ELF-1 (cell line): Measurements from ENCODE around the gene HTR3B.
A peak's percentile ranks its signal among the peaks of the same experiment; 100 is the strongest.
"Not testable (repeated sequence)": the region's sequence is repeated elsewhere in the genome, so short reads cannot be mapped to it uniquely, and the experiment has no call there.

Source experiments
- DNase-seq: peaks from one replicate; pipeline ENCODE4 v3.0.0-alpha.2; 2016; ENCODE audit warnings: low read depth, low spot score

Gene HTR3B, protein sequence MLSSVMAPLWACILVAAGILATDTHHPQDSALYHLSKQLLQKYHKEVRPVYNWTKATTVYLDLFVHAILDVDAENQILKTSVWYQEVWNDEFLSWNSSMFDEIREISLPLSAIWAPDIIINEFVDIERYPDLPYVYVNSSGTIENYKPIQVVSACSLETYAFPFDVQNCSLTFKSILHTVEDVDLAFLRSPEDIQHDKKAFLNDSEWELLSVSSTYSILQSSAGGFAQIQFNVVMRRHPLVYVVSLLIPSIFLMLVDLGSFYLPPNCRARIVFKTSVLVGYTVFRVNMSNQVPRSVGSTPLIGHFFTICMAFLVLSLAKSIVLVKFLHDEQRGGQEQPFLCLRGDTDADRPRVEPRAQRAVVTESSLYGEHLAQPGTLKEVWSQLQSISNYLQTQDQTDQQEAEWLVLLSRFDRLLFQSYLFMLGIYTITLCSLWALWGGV

DNA sequence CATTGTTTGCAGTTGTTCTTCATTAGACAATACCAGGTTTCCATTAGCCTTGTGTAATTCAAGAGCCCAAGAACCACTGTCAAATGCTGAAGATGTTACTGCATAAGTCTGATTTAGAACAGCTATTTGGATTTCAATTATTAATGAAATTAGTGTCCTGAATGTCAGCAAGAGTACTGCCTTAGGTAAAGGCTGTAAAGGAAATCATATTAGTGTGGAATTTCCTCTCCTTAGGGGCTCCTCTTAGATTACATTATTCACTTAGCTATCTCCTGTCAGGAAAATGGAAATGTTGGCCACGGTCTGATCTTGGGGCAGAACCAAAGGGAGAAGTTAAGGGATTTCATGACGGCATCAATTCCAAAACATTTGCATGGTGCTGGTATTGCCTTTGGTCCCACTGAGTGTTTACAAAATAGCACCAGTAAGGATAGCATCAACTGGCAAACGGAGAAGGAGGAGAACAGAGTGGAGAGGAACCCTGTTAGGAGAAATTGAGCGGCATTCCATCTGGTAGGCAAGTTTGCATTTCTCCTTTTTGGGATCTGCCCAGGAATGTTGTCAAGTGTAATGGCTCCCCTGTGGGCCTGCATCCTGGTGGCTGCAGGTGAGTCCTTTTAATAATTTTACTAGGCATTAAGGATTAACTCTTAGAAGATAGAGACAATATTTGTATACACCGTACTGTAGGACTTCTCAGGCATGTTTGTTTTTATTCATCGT lies at the start of gene HTR3B:
Gene HTR3B, plus strand, starts transcription at position 418 of the 723 bp plus-strand sequence. Its CDS starts 138 bp downstream, at position 556.
- DNase-seq = peak; percentile 27

DNA sequence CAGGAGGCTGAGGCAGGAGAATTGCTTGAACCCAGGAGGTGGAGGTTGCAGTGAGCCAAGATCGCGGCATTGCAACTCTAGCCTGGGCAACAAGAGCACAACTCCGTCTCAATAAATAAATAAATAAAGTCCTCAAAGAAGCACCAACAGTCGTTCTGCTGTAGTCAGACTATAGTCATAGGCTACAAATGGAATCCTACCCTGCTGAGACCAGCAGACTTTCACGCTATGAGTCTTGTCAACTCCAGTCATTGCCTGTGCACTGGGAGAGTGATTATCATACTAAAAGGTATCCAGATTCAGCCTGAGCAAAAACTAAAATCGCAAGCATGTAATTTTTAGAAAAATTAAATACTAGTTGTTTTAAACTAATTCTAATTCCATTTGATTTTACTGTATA lies 48.8 kb upstream of the HTR3B start:
- DNase-seq = no peak

DNA sequence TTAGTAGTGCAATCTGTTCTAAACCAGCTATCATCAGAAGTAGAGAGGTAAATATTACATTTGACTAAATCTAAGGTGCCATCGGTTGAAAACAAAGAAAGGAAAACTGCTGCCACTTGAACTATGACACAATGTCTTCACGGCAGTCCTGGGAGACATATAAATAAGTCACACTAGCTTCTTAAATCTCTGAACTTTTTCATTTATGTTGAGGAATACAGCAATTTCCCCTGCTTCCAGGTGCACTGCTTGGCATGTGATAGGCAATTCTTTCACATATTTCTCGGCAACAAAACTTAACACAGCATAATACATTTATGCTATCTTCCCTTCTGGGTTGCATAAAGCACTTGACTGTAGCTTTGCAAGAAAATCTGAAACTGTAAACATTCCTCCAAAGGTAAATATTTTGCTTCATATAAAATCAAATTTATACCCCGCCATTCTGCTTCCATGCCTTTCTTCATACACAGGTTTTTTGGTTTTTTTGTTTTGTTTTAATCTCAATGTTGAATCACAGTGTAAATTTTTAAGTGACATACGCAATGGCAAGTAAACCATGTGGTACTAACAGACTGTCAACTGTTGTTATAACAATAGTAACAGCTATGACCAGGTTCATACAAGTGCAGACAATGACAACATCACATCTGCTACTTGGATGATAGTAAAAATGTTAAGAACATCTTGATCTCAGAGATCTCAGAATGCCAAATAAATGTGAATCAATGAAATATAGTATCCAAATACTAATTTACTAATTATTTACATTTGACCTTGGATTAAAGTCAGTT lies 47.4 kb upstream of the HTR3B start:
- DNase-seq = no peak

DNA sequence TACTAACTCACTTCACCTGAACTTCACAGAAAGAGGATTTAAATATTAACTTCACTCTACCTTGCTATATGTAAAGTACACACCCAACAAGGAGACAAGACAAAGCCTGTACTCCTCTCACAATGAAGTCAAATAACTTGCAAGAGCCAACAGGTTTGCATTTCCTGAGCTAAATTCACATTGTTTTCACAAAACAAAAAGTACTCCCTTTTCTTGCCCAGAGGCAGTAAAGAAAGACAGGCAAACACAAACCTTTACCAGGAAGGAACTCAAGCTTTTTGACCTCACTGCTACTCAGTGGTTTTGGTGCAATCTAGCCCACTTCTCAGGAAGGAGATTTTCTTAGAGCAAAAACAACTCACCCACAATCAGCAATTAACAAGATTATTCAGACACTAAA lies 44.9 kb upstream of the HTR3B start:
- peak; percentile 68 for DNase-seq

DNA sequence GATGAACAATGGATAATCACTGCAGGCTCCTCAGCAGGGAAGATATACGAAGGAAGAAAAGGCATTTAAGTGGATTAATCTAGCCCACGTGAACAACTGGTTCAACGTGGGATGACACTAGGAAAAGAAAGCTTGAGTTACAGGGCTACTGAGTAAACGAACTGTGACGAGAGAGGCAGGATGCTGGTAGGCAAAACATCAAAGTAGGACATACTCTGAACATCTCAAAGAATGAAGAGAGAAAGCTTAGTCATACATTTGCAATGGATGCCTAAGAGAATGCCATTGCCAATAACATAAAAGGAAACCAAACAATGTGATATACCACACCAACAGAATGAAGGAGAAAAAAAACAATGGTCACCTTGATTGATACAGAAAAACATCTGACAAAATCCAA lies 42.2 kb upstream of the HTR3B start:
- DNase-seq = no peak

DNA sequence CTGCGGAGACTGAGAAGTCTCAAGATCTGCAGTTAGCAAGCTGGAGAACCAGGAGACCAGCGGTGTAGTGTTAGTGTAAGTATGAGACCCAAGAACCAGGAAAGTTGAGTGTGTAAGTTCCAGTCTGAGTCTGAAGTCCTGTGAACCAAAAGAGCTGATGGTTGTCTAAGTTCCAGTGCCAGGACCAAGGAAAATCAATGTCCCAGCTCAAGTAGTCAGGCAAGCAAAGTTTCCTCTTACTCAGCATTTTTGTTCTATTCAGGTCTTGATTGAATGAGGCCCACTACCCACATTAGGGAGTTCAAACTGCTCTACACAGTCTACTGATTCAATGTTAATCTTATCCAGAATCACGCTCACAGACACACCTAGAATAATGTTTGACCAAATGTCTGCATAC lies 40.2 kb upstream of the HTR3B start:
- no peak for DNase-seq

DNA sequence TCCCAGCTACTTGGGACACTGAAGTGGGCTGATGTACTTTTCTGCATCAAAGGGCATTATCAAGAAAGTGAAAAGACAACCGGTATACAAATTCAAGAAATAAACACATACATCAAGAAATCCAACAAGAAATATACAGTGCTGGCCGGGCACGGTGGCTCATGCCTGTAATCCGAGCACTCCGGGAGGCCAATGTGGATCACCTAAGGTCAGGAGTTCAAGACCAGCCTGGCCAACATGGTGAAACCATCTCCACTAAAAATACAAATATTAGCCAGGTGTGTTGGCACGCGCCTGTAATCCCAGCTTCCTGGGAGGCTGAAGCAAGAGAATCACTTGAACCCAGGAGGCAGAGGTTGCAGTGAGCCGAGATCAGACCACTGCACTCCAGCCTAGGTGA lies 38.7 kb upstream of the HTR3B start:
- no peak for DNase-seq

DNA sequence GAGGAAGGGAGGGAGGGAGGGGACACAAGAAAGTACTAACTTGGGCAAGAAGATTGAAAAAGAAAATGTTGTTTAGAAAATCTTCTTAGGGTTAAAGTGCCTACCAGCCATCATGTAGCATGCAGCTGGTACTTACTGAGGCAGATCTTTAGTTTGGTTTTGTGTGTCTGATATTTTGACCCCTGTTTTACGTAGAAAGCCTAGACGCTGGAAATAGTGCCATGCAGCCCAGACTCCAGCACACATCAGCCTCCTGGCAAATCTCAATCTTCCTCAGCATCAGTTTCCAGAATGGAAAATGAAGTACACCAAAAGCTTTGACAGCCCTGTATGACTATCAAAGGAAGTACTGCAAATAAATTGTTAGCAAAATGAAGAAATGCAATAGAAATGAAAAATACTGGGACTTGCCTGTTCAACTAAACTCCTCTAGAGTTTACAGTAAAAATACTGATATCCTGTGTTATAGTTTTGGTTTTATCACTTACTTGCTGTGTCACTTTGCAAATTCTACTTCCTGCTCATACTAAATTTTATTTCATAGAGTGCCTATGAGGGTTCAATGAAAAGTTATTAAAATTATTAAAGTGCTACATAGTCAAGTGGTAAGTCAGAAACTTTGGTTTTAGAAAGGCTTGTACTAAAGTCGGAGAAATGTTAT lies 36.6 kb upstream of the HTR3B start:
- DNase-seq = no peak

DNA sequence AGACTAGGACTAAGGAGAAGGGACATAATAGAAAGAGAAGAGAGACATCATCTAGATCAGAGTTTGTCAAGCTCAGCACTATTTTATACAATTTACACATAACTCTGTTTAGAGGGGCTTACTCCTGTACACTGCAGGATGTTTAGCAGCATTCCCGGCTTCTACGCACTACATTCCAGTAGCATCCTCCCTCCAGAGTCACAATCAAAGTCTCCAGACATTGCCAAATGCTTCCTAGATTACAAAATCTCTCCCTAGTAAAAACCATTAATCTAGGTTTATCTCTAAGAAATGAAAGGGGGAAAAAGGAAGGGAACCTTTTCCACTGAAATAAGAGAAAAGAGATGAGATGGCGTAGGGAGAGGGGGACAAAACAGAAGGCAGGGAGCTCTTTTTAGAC lies 33.3 kb upstream of the HTR3B start:
- DNase-seq = no peak

DNA sequence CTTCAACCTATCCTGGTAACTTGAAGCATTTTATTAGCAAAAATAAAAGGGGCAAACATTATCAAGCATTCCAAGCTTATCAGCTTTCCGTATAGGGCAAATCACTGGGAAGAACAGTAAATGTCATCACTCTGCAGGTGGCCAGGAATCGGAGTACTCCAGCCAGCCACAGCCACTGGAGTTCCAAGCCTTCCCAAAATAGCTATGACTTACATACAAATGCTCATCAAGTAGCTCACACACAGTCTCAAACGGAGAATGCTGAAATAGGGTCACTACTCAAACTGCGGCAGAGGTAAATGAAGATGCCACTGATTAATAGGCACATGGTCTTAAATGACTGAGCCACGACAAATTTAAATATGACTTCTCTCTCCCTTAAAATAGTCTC lies 31.4 kb upstream of the HTR3B start:
- DNase-seq = peak; percentile 52

DNA sequence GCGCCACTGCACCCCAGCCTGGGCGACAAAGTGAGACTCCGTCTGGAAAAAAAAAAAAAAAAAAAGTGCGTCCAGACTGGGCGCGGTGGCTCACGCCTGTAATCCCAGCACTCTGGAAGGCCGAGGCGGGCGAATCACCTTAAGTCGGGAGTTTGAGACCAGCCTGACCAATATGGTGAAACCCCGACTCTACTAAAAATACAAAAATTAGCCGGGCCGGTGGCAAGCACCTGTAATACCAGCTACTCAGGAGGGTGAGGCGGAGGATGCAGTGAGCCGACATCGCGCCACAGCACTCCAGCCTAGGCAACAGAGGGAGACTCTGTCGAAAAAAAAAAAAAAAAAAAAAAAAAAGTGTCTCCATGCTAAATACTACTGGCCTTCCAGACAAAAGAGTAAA lies 30.5 kb upstream of the HTR3B start:
- peak; percentile 46 for DNase-seq

DNA sequence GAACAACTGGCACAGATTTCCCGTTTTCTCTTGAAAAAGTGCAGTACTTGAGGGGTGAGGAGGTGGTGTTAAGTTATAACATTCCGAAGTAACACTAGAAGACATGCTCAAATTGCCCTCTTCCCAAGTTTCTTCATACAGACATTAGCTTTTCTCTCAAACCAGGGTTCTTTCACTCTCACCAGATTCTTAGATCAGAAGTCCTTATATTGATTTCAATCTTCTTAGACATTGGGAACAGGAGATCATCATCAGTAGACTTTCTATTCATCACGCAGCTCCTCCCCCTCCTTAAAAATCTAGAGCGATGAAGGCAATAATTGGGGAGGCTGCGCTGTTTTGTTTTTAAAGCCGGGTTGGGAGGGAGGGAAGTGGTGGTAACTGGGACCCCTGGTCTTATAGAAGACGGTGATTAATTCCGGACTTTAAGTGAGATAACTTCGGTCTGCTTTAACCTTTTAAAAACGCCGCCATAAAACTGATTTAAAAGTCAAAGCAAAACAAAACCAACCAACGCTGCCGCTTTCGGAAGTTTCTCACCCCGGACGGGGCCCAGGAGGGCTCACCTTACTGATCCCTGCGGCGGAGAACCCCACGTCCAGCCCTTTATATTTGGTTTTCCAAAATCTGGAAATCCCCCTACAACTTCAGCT lies 29.9 kb upstream of the HTR3B start:
- peak; percentile 47 for DNase-seq

DNA sequence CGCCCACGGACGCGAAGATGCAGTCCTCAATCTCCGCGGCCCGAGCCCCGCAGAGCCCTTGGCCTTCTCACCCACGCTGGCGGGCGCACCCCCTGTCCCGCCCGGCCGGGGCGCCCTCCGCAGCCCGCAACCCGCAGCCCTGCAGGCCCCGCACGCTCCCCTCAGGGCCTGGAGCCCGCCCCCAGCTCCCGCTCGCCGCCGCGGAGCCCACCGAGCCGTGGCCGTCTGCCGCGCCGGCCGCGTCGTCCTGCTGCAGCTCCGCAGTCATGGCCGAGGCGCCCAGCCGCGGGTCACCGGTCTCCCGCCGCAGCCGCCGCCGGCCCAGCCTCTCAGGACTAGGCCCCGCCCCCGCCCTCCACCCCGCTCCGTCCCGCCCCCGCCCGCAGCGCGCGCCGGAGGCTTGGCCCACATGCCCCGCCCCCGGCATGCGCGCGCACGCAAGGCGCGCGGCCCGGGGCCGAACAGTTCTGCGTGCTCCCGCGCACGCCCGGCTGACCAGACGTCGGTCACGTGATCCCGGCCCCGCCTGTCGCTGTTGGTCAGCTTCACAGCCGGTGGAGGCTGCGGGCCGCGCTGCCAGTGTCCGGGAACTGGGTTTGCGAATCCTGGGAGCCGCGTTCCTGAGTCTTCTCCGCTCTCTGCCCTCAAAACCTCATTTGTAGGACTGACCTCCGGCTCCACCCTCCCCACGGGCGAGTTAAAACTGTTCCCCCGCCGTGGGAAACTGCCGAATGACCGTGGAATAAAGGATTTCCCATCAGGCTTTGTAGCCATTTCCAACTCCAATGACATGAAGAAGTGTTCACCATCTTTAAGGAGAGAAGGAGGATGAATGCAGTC lies 29.1 kb upstream of the HTR3B start, which contains the start of gene USP28:
Gene USP28, minus strand, starts transcription at position 339 of the 840 bp plus-strand sequence. Its CDS starts 71 bp downstream, at position 268.
- DNase-seq = peak; percentile 95

DNA sequence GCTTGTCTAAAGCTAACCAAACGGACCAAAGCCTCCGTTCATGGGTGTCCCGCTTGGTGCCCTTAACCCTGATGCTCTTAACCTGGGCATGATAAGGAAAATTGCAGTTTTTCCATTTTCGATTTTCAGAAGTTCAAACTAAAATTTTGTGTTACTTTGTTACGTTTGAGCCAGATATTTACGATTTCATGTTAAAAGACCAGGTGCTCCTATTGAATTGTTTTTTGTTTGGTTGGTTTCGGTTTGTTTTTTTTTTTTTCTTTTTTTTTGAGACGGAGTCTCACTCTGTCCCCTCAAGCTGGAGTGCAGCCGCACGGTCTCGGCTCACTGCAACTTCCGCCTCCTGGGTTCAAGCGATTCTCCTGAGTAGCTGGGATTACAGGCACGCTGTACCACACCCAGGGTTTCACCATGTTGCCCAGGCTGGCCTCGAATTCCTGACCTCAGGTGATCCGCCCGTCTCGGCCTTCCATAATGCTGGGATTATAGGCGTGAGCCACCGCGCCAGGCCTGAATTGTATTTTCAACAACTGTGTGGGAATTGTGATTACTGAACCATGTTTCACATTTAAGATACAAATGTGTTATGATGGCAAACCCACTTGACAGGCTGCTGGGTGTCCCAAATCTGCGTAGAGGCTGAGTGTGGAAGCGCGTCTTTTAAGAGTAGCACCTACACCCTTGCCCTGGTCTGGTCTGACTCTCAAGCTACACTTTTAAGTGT lies 28.4 kb upstream of the HTR3B start:
- no peak for DNase-seq

DNA sequence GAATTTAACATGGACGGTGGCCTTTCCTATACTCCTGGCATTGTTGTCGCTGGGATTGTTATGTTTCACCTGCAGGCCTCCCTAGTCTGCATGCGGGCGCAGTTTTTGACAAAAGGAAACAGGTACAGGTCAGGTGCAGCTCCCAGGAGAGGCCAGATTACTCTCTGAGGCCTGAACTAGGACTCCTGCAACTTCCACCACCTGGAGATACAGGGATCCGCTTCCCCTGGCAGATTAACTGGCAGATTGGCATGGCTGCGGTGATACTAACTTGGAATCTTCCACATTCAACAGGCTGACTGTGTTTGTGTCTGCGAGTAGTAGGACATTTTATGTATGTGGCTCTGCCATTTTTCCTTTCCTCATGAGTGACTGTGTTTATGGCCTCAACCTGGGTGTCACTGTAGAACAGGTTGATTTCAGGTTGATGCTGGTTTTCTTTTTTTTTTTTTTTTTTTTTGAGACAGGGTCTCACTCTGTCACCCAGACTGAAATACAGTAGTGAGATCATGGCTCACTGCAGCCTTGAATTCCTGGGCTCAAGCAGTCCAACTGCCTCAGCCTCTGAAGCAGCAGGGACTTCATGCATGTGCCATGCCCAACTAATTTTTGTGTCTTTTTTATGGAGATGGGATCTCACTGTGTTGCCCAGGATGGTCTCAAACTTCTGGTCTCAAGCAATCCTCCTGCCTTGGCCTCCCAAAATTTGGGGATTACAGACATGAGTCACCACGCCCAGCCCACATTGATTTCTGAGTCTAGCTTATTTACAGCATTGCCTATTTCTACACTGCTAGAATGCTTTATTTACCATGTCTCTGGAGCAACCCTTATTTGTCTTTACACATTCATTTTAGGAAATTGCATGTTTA lies 27.6 kb upstream of the HTR3B start:
- no peak for DNase-seq

DNA sequence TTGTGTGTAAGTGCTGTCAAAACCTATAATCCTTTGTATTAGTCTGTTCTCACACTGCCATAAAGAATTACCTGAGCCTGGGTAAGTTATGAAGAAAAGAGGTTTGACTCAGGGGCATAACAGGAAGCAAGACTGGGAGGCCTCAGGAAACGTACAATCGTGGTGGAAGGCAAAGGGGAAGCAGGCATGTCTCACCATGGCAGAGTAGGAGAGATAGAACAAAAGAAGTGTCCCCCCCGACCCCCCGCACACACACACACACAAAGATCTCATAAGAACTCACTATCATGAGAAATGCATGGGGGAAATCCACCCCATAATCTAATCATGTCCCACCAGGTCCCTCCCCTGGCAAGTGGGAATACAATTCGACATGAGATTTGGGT lies 26.9 kb upstream of the HTR3B start:
- DNase-seq = no peak

DNA sequence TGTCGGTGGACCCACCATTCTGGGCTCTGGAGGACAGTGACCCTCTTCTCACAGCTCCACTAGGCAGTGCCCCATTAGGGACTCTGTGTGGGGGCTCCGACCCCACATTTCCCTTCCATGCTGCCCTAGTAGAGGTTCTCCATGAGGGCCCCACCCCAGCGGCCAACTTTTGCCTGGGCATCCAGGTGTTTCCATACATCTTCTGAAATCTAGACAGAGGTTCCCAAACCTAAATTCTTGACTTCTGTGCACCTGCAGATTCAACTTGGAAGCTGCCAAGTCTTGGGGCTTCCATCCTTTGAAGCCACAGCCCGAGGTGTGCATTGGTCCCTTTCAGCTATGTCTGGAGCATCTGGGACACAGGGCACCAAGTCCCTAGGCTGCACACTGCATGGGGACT lies 25.1 kb upstream of the HTR3B start:
- DNase-seq = not testable (repeated sequence)

DNA sequence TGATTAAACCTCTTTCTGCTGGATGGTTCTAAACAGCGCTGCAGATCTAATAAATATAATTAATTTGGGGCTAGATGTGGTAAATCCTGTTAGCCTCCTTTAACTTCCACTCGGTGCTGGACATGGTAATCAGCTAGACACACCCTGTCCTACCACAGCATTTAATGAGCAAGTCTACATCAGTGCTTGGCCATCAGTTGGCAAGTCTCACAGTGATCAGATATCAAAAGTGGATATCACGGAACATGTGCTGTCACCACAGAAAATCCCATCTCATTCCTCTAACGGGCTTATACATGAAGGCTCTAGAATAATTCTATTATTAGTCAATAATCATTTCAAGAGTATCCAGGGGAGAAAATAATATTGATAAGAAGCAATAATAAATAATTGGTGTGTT lies 23.6 kb upstream of the HTR3B start:
- DNase-seq = no peak
